Skeletal muscle cell (primary cell): ENCODE data around the gene ZBTB18.

ENCODE experiments used
- DNase-seq: peaks from one replicate; pipeline ENCODE4 v3.0.0-alpha.2; 2010; ENCODE audit warnings: low read depth
- H3K4me3 ChIP-seq: 2 replicates; pipeline ENCODE4 v1.5.1; 2011; ENCODE audit warnings: low read depth, mild to moderate bottlenecking, control low read depth, low read length, moderate library complexity

ZBTB18 gene

GRCh38 chr1:244102046-244102445, 51.0 kb downstream of the ZBTB18 start:
- no peak for DNase-seq
- H3K4me3 ChIP-seq: no peak overlapping the region

GRCh38 chr1:244102468-244102867, 51.4 kb downstream of the ZBTB18 start:
- H3K4me3 ChIP-seq: no peak overlapping the region
- DNase-seq: no peak

GRCh38 chr1:244104309-244105060, 53.4 kb downstream of the ZBTB18 start:
- H3K4me3 ChIP-seq: no peak overlapping the region
- peak; percentile 62 for DNase-seq

GRCh38 chr1:244106176-244106575, 55.1 kb downstream of the ZBTB18 start:
- no peak overlapping the region for H3K4me3 ChIP-seq
- no peak for DNase-seq
